Thyroid gland (tissue), 4 donors: Measurements from ENCODE around the gene LHX4.

Source experiments
- CTCF ChIP-seq, 6 experiments: fragments of 200-600 bp in 3 of 6; fragments of 450-650 bp in 3 of 6; sonication (generic) in 3 of 6; IDR thresholded peaks; one replicate each; pipeline ENCODE4 v1.5.1; 2016 to 2019; ENCODE audit warnings: antibody characterized with exemption in 6 of 6, mild to moderate bottlenecking in 2 of 6, inconsistent platforms in 1 of 6, moderate library complexity in 1 of 6
- POLR2A ChIP-seq, 2 donors: fragments of 450-650 bp; IDR thresholded peaks; one replicate each; pipeline ENCODE4 v1.6.1; 2017; ENCODE audit warnings: antibody characterized with exemption in 2 of 2, mild to moderate bottlenecking in 2 of 2, moderate library complexity in 1 of 2

DNA sequence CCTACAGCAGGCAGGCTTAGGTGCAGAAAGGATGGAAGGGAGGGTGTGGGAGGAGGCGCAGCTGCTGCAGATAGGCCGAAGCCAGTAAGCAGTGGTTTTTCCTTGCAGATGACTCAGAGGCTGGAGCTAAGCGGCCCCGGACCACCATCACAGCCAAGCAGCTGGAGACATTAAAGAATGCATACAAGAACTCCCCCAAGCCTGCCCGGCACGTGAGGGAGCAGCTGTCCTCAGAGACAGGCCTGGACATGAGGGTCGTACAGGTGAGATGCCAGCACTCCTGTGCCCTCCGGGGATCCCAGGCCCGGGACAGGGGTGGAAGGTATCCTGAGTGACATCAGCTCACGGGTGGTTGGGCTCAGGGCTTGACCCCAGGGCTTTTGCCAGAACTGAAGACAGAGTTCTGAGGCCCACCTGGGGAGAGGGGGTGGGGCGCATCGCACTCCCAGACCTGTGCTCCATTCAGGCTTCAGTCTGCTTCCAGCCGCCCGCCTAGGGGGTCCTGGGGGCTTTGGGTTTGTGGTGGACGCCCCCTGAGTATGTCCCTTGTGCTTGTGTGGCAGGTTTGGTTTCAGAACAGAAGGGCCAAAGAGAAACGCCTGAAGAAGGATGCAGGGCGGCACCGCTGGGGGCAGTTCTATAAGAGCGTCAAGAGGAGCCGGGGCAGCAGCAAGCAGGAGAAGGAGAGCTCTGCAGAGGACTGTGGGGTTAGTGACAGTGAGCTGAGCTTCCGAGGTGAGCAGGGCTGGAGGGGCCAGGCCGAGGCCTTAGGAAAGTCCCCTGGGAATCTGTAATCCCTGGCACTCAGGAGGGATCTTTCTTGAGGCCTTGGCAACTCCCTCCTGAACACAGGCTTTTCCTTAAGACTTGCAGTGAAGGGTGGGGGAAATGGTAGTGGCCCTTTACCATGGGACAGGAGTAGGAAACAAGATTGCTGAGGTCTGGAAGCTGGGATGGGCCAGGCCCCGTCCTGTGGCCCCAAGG lies 41.5 kb downstream of the LHX4 start:
- TF ChIP-seq CTCF (IDR thresholded peaks at IDR 0.05) (no peak), POLR2A (IDR thresholded peaks at IDR 0.05) (no peak)
